Heart left ventricle (tissue), 13 donors: Measurements from ENCODE around the gene ANGPTL4.

Source experiments
- POLR2A ChIP-seq, 2 donors: fragments of 450-650 bp; IDR thresholded peaks; one replicate each; pipeline ENCODE4 v1.6.1; 2017; ENCODE audit warnings: antibody characterized with exemption in 2 of 2, mild to moderate bottlenecking in 2 of 2, moderate library complexity in 2 of 2
- TF ChIP-seq, protein P1 (sequence below), 12 donors: fragments of 200-600 bp; sonication (generic) in 4 of 12; IDR thresholded peaks; one replicate each; pipeline versions ENCODE4 v1.5.0 to v1.8.0; 2018 to 2022; ENCODE audit warnings: antibody characterized with exemption in 12 of 12, mild to moderate bottlenecking in 5 of 12
- donor health status: ischemic (EF 13 %, LVEDD 7.1; RV severe dilation, severe dysfunction).
- donor health status: DM: no; HTN: yes; CAD: no.
- donor health status: DM: no; HTN: no; CAD: no.
- donor health status: ischemic (EF 25% LVEDD 6.9; RV normal size, moderate dysfunction).
- donor health status: ischemic (EF 25% LVEDD 5.7; RV mildly dilated, moderate dysfunction).
- donor health status: ischemic (EF 35%, LVEDD 5.7; RV mildly dilated, moderate dysfunction).
- donor health status: nonischemic (EF 11% LVEDD 7.7; RV severe dilation, severe dysfunction).
- donor health status: DM: yes; HTN: yes; CAD: no.
- donor health status: PGD.
- donor health status: ischemic (EF 29% LVEDD 5.4; RV normal size, mild dysfunction).
- donor health status: nonischemic (EF 23%, LVEDD 6.1; RV moderate dilation, normal function).

DNA sequence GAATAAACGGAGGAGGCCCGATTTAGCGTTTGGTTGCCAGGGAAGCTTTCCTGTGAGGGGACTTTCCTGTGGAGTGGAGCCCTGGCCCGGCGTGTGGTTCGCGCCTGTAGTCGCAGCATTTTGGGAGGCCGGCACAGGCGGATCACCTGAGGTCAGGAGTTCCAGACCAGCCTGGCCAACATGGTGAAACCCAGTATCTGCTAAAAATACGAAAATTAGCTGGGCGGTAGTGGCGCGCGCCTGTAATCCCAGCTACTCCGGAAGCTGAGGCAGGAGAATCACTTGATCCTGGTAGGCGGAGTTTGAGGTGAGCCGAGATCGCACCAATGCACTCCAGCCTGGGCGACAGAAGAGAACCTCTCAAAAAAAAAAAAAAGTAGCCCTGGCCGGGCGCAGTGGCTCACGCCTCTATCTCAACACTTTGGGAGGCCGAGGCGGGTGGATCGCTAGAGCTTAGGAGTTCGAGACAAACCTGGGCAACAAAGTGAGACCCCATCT, 27.8 kb upstream of the ANGPTL4 start:
- TF ChIP-seq POLR2A (IDR thresholded peaks at IDR 0.05), result no peak
- TF ChIP-seq, protein P1, sequence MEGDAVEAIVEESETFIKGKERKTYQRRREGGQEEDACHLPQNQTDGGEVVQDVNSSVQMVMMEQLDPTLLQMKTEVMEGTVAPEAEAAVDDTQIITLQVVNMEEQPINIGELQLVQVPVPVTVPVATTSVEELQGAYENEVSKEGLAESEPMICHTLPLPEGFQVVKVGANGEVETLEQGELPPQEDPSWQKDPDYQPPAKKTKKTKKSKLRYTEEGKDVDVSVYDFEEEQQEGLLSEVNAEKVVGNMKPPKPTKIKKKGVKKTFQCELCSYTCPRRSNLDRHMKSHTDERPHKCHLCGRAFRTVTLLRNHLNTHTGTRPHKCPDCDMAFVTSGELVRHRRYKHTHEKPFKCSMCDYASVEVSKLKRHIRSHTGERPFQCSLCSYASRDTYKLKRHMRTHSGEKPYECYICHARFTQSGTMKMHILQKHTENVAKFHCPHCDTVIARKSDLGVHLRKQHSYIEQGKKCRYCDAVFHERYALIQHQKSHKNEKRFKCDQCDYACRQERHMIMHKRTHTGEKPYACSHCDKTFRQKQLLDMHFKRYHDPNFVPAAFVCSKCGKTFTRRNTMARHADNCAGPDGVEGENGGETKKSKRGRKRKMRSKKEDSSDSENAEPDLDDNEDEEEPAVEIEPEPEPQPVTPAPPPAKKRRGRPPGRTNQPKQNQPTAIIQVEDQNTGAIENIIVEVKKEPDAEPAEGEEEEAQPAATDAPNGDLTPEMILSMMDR (IDR thresholded peaks at IDR 0.05), result no peak
